NB4 (cell line): ENCODE results near the gene FAM20B.

ENCODE experiments used
- CTCF ChIP-seq: IDR thresholded peaks from one replicate; pipeline ENCODE4 v1.5.1; 2012; ENCODE audit warnings: low read depth, low read length
- MYC ChIP-seq: IDR thresholded peaks from 2 replicates; pipeline ENCODE4 v1.6.1; 2011; ENCODE audit warnings: low read depth, low read length
- POLR2A ChIP-seq: IDR thresholded peaks from 2 replicates; pipeline ENCODE4 v1.6.1; 2011; ENCODE audit warnings: mild to moderate bottlenecking; ENCODE audit not compliant: insufficient read length; ENCODE audit errors: extremely low read depth
- TF ChIP-seq, protein P1 (sequence below): IDR thresholded peaks from 2 replicates; pipeline ENCODE4 v1.6.1; 2011; ENCODE audit warnings: low read depth, low read length

DNA sequence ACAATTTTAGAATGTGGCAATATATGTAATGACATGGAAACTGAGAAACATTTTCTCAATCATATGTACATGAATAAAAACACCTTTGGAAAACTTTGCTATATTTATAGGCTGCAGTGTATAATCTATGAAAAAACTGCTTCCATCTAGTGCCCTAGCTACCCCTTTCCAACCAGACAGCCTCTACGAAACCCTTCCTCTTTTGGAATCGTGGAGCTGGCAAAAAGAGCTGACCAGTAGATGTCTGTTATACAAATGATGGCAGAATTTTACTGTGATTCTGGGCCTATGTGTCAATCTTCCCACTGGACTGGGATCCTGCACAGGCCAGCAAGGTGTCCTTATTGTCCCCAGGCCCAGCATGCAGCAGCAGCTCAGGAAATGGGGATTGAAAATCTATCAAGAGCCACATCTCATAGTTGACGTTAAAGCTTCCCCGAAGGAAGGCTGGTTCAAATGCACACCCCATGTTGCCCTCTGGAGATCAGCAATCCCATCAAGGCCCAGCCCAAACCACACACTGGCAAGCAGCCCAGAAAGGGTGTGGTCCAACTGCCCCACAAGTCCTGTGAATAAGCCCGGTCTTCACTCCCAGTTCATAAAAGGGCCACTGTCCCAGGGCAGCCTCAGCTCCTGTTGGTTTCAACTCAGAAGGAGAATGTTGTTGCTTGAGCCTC, 8.8 kb upstream of the FAM20B start:
- no peak for TF ChIP-seq CTCF
- no peak for TF ChIP-seq POLR2A
- no peak for TF ChIP-seq MYC
- TF ChIP-seq, protein P1, sequence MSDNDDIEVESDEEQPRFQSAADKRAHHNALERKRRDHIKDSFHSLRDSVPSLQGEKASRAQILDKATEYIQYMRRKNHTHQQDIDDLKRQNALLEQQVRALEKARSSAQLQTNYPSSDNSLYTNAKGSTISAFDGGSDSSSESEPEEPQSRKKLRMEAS: no peak
